OCI-LY7 (cell line): ENCODE data around the gene ADARB2. TPM values are rescaled to one million over a fixed set of nuclear protein-coding genes. Genes with fewer than 3 reads are reported as not detected.

Experiments used
- BruUV-seq: library from RNA; stranded (reverse); fragments of 400-500 nt; replicated peaks from 2 replicates; lab custom pipeline; 2021; lab: Mats Ljungman, UMichigan
- CTCF ChIA-PET: fragments of 300-600 bp; sonication (Branson Sonifier 250); formaldehyde crosslinking; loops from one replicate; lab custom pipeline; 2022; ENCODE audit warnings: antibody characterized with exemption; ENCODE audit not compliant: unreplicated experiment; lab: Charles Lee
- POLR2A ChIA-PET: fragments of 300-600 bp; sonication (Branson Sonifier 250); formaldehyde crosslinking; loops from one replicate; lab custom pipeline; 2022; ENCODE audit warnings: antibody characterized with exemption; lab: Charles Lee
- DNase-seq: peaks from one replicate; pipeline ENCODE4 v3.0.0-alpha.2; 2015; ENCODE audit warnings: low spot score
- H2AFZ ChIP-seq: fragments of 200-600 bp; sonication (generic), shearing (Covaris generic); 2 replicates; pipeline ENCODE4 v1.6.1; 2014; ENCODE audit warnings: mild to moderate bottlenecking, antibody characterized with exemption, low read length, moderate library complexity
- H3K27ac ChIP-seq: fragments of 200-600 bp; sonication (generic); 2 replicates; pipeline ENCODE4 v1.5.1; 2014; ENCODE audit warnings: mixed run types, low read depth, mild to moderate bottlenecking, moderate library complexity, low read length, inconsistent platforms; ENCODE audit not compliant: poor library complexity, severe bottlenecking
- H3K36me3 ChIP-seq: fragments of 200-600 bp; sonication (generic); 2 replicates; pipeline ENCODE4 v1.6.1; 2014; ENCODE audit warnings: mild to moderate bottlenecking, antibody characterized with exemption, low read length, moderate library complexity, mixed read lengths; ENCODE audit not compliant: insufficient read depth
- H3K4me1 ChIP-seq: fragments of 200-600 bp; sonication (generic); 2 replicates; pipeline ENCODE4 v1.5.1; 2014; ENCODE audit warnings: mild to moderate bottlenecking, low read length; ENCODE audit not compliant: insufficient read depth, poor library complexity, severe bottlenecking
- H3K4me2 ChIP-seq: fragments of 200-600 bp; sonication (generic); 2 replicates; pipeline ENCODE4 v1.6.1; 2014; ENCODE audit warnings: mild to moderate bottlenecking, low read length
- H3K4me3 ChIP-seq: fragments of 200-600 bp; sonication (generic); 2 replicates; pipeline ENCODE4 v1.5.1; 2014; ENCODE audit warnings: mild to moderate bottlenecking, low read depth, low read length; ENCODE audit not compliant: poor library complexity, severe bottlenecking
- H3K79me2 ChIP-seq: fragments of 200-600 bp; sonication (generic); 2 replicates; pipeline ENCODE4 v1.6.1; 2016; ENCODE audit warnings: low read depth, mild to moderate bottlenecking, low read length, moderate library complexity, mixed read lengths; ENCODE audit not compliant: insufficient read depth
- H3K9me2 ChIP-seq: fragments of 200-600 bp; sonication (generic); 2 replicates; pipeline ENCODE4 v1.6.1; 2016; ENCODE audit warnings: mild to moderate bottlenecking, low read length, mixed read lengths; ENCODE audit not compliant: insufficient read depth
- H3K9me3 ChIP-seq: fragments of 200-600 bp; sonication (generic); 2 replicates; pipeline ENCODE4 v1.6.1; 2014; ENCODE audit warnings: mild to moderate bottlenecking, mixed run types, low read length, mixed read lengths
- H4K20me1 ChIP-seq: fragments of 200-600 bp; sonication (generic); 2 replicates; pipeline ENCODE4 v1.6.1; 2014; ENCODE audit warnings: mild to moderate bottlenecking, antibody characterized with exemption, low read length, moderate library complexity, mixed read lengths; ENCODE audit not compliant: insufficient read depth
- CTCF ChIP-seq: fragments of 200-600 bp; sonication (generic); conservative IDR thresholded peaks from 2 replicates; pipeline ENCODE4 v1.5.1; 2014; ENCODE audit warnings: mild to moderate bottlenecking, antibody characterized with exemption, low read length, moderate library complexity, mixed read lengths
- EZH2phosphoT487 ChIP-seq: fragments of 200-600 bp; sonication (generic); IDR thresholded peaks from 2 replicates; pipeline ENCODE4 v1.6.1; 2018; ENCODE audit warnings: low read depth, borderline replicate concordance, mild to moderate bottlenecking, mixed run types, antibody characterized with exemption, low read length, moderate library complexity, mixed read lengths
- intact Hi-C: fragments of 100-400 bp; cut with micrococcal nuclease; formaldehyde crosslinking; loops from one replicate; pipeline ENCODE4 v1.10.0; 2022; ENCODE audit not compliant: unreplicated experiment
- total RNA-seq, 2 experiments: library from RNA; depleted of rRNA in 1 of 2; stranded (reverse); fragments of >200 nt in 1 of 2; shearing (Covaris generic) in 1 of 2; gene quantifications; 2 replicates each; pipeline ENCODE4 v1.2.3, GENCODE V29; 2014 to 2022

The ADARB2 gene
- total RNA-seq, 2 experiments from 2014 or later: 0.03 TPM; not detected in 1

- H3K79me2 ChIP-seq: no peaks in the 10 kb centered on the region
- no peaks in the 10 kb centered on the region for H3K36me3 ChIP-seq
- H3K4me3 ChIP-seq: no peak overlapping the region
- no peaks in the 10 kb centered on the region for H3K9me3 ChIP-seq
- ChIA-PET CTCF (no interaction called here), POLR2A (no interaction called here)
- no peak overlapping the region for H3K4me2 ChIP-seq
- no peak overlapping the region for H2AFZ ChIP-seq
- no peak for DNase-seq
- intact Hi-C loops: no loop called here
- no peaks in the 10 kb centered on the region for H3K4me1 ChIP-seq
- no peak for TF ChIP-seq EZH2phosphoT487
- no peak for TF ChIP-seq CTCF
- no peaks in the 10 kb centered on the region for H4K20me1 ChIP-seq
- no peak overlapping the region for H3K27ac ChIP-seq
- no TSS peak for BruUV-seq
- H3K9me2 ChIP-seq: no peaks in the 10 kb centered on the region
These were observed 579.3 kb downstream of the ADARB2 start for GRCh38 chr10:1158066-1158465.

- no peak overlapping the region for H3K4me2 ChIP-seq
- no peaks in the 10 kb centered on the region for H3K4me1 ChIP-seq
- H3K79me2 ChIP-seq: no peaks in the 10 kb centered on the region
- H3K9me3 ChIP-seq: no peaks in the 10 kb centered on the region
- H4K20me1 ChIP-seq: no peaks in the 10 kb centered on the region
- no peaks in the 10 kb centered on the region for H3K9me2 ChIP-seq
- intact Hi-C loops: no loop called here
- ChIA-PET POLR2A (no interaction called here), CTCF (no interaction called here)
- no peak overlapping the region for H3K27ac ChIP-seq
- no peaks in the 10 kb centered on the region for H3K36me3 ChIP-seq
- TF ChIP-seq EZH2phosphoT487 (no peak), CTCF (no peak)
- no peak overlapping the region for H3K4me3 ChIP-seq
- no peak overlapping the region for H2AFZ ChIP-seq
- DNase-seq: no peak
- no TSS peak for BruUV-seq
These were observed 579.8 kb downstream of the ADARB2 start for GRCh38 chr10:1157615-1157933.

GRCh38 chr10:1156921-1157614, 580.3 kb downstream of the ADARB2 start:
- Histone ChIP-seq H3K4me1 (no peaks in the 10 kb centered on the region), H3K9me2 (no peaks in the 10 kb centered on the region), H3K36me3 (no peaks in the 10 kb centered on the region), H3K4me2 (no peak overlapping the region), H4K20me1 (no peaks in the 10 kb centered on the region), H3K27ac (no peak overlapping the region), H3K9me3 (no peaks in the 10 kb centered on the region), H2AFZ (no peak overlapping the region), H3K79me2 (no peaks in the 10 kb centered on the region), H3K4me3 (no peak overlapping the region)
- CTCF ChIA-PET: no interaction called here
- intact Hi-C loops: no loop called here
- DNase-seq: no peak
- BruUV-seq: no TSS peak
- POLR2A ChIA-PET: no interaction called here
- TF ChIP-seq CTCF (no peak), EZH2phosphoT487 (no peak)
